H1 (cell line): ENCODE results near the gene SNAI1. TPM values are rescaled to one million over a fixed set of nuclear protein-coding genes. Genes with fewer than 3 reads are reported as not detected.

Experiments
- CTCF ChIA-PET: fragments of 300-600 bp; sonication (Branson Sonifier 250); formaldehyde crosslinking; loops from one replicate; lab custom pipeline; 2021; ENCODE audit not compliant: partially characterized antibody; lab: Charles Lee
- POLR2A ChIA-PET: fragments of 300-600 bp; sonication (Branson Sonifier 250); formaldehyde crosslinking; loops from one replicate; lab custom pipeline; 2021; ENCODE audit warnings: inconsistent platforms; ENCODE audit not compliant: partially characterized antibody; lab: Charles Lee
- DNase-seq, 2 experiments: peaks; one replicate each; pipeline versions ENCODE4 v3.0.0 to v3.0.0-alpha.2; 2010 to 2022; ENCODE audit warnings: low spot score in 2 of 2, low read depth in 1 of 2, mixed read lengths in 1 of 2
- FAIRE-seq: peaks from 2 replicates; lab custom pipeline; 2011; peaks lifted over from hg19 to GRCh38; lab: Jason Lieb, UNC
- H2AFZ ChIP-seq: 2 replicates; pipeline ENCODE4 v1.8.1; 2012; ENCODE audit warnings: low read length, inconsistent platforms
- H2AK5ac ChIP-seq: 2 replicates; pipeline ENCODE4 v1.6.1; 2013; ENCODE audit warnings: low read depth, low read length
- H2BK120ac ChIP-seq: replicated peaks from 2 replicates; pipeline ENCODE3; 2013; ENCODE audit warnings: low read depth, low read length, inconsistent platforms
- H2BK12ac ChIP-seq: 2 replicates; pipeline ENCODE4 v1.6.1; 2013; ENCODE audit warnings: low read depth, low read length
- H2BK15ac ChIP-seq: 2 replicates; pipeline ENCODE4 v1.6.1; 2013; ENCODE audit warnings: low read length
- H2BK20ac ChIP-seq: 2 replicates; pipeline ENCODE4 v1.6.1; 2013; ENCODE audit warnings: low read length
- H2BK5ac ChIP-seq: 2 replicates; pipeline ENCODE4 v1.6.1; 2013; ENCODE audit warnings: low read depth, low read length
- H3K14ac ChIP-seq: 2 replicates; pipeline ENCODE4 v1.6.1; 2013; ENCODE audit warnings: inconsistent platforms; ENCODE audit not compliant: insufficient read length
- H3K18ac ChIP-seq: 2 replicates; pipeline ENCODE4 v1.6.1; 2013; ENCODE audit warnings: low read length; ENCODE audit errors: extremely low read depth
- H3K23ac ChIP-seq: 2 replicates; pipeline ENCODE4 v1.6.1; 2013; ENCODE audit warnings: inconsistent platforms; ENCODE audit not compliant: insufficient read length
- H3K23me2 ChIP-seq: 2 replicates; pipeline ENCODE4 v1.6.1; 2013; ENCODE audit warnings: low read depth, low read length
- H3K27ac ChIP-seq: 2 replicates; pipeline ENCODE4 v1.6.1; 2011; ENCODE audit warnings: low read depth, low read length, inconsistent platforms
- H3K27me3 ChIP-seq, 4 experiments: replicated peaks in 1 of 4; 1 replicate in 1 of 4; 2 replicates in 3 of 4; pipeline versions ENCODE4 v1.6.1 to v1.8.1; 2011 to 2013; ENCODE audit warnings: low read length in 3 of 4, mild to moderate bottlenecking in 3 of 4, inconsistent platforms in 2 of 4, mixed read lengths in 2 of 4, moderate library complexity in 1 of 4; ENCODE audit not compliant: control insufficient read depth in 3 of 4, insufficient read depth in 3 of 4; ENCODE audit errors: extremely low read depth in 1 of 4
- H3K36me3 ChIP-seq, 4 experiments: 2 replicates each; pipeline versions ENCODE4 v1.6.1 to v1.8.1; 2011 to 2013; ENCODE audit warnings: mild to moderate bottlenecking in 4 of 4, low read length in 3 of 4, moderate library complexity in 2 of 4, control low read depth in 1 of 4, inconsistent platforms in 1 of 4; ENCODE audit not compliant: insufficient read depth in 4 of 4, control insufficient read depth in 2 of 4
- H3K4ac ChIP-seq: replicated peaks from 2 replicates; pipeline ENCODE3; 2013; ENCODE audit warnings: low read length, low read depth, mixed read lengths, inconsistent platforms; ENCODE audit not compliant: insufficient read length
- H3K4me1 ChIP-seq, 4 experiments: replicated peaks in 1 of 4; 1 replicate in 1 of 4; 2 replicates in 3 of 4; pipeline versions ENCODE4 v1.6.1 to v1.8.1; 2011 to 2013; ENCODE audit warnings: low read length in 3 of 4, inconsistent platforms in 2 of 4, mixed read lengths in 1 of 4; ENCODE audit not compliant: insufficient read depth in 4 of 4, control insufficient read depth in 3 of 4
- H3K4me2 ChIP-seq, 2 experiments: 2 replicates each; pipeline versions ENCODE4 v1.6.1 to v1.8.1; 2011 to 2013; ENCODE audit warnings: low read depth in 2 of 2, low read length in 2 of 2, control low read depth in 1 of 2, inconsistent platforms in 1 of 2, mild to moderate bottlenecking in 1 of 2; ENCODE audit not compliant: insufficient read depth in 1 of 2
- H3K4me3 ChIP-seq, 4 experiments: fragments of 200-600, 300-600 bp in 1 of 4; sonication (generic), shearing (Covaris generic), sonication (Bioruptor Twin) in 1 of 4; 2 replicates each; pipeline versions ENCODE4 v1.5.1 to v1.8.1; 2011 to 2016; ENCODE audit warnings: low read length in 4 of 4, low read depth in 3 of 4, control low read depth in 2 of 4, inconsistent platforms in 2 of 4, mild to moderate bottlenecking in 2 of 4, mixed read lengths in 1 of 4, moderate library complexity in 1 of 4; ENCODE audit not compliant: insufficient read depth in 2 of 4; ENCODE audit errors: extremely low read depth in 1 of 4
- H3K56ac ChIP-seq: replicated peaks from 2 replicates; pipeline ENCODE3; 2013; ENCODE audit warnings: low read depth, mild to moderate bottlenecking, mixed read lengths, low read length, inconsistent platforms; ENCODE audit not compliant: insufficient read length
- H3K79me1 ChIP-seq: 2 replicates; pipeline ENCODE4 v1.6.1; 2013; ENCODE audit warnings: low read depth, low read length, control low read depth
- H3K79me2 ChIP-seq, 2 experiments: 2 replicates each; pipeline versions ENCODE4 v1.6.1 to v1.8.1; 2012 to 2013; ENCODE audit warnings: low read length in 2 of 2, mild to moderate bottlenecking in 2 of 2, inconsistent platforms in 1 of 2; ENCODE audit not compliant: insufficient read depth in 2 of 2, control insufficient read depth in 1 of 2
- H3K9ac ChIP-seq, 4 experiments: replicated peaks in 1 of 4; 1 replicate in 1 of 4; 2 replicates in 3 of 4; pipeline versions ENCODE4 v1.6.1 to v1.8.1; 2011 to 2013; ENCODE audit warnings: low read depth in 3 of 4, low read length in 3 of 4, control low read depth in 2 of 4, mild to moderate bottlenecking in 2 of 4, moderate library complexity in 2 of 4, inconsistent platforms in 1 of 4; ENCODE audit errors: extremely low read depth in 1 of 4
- H3K9me3 ChIP-seq, 2 experiments: 2 replicates each; pipeline versions ENCODE4 v1.6.1 to v1.8.1; 2012 to 2013; ENCODE audit warnings: mild to moderate bottlenecking in 2 of 2, moderate library complexity in 2 of 2, control low read depth in 1 of 2, inconsistent platforms in 1 of 2, low read depth in 1 of 2, low read length in 1 of 2, mixed read lengths in 1 of 2; ENCODE audit not compliant: insufficient read depth in 2 of 2
- H4K20me1 ChIP-seq, 2 experiments: replicated peaks in 1 of 2; 2 replicates each; pipeline versions ENCODE3 to v1.8.1; 2011 to 2013; ENCODE audit warnings: inconsistent platforms in 2 of 2, low read length in 2 of 2, mild to moderate bottlenecking in 1 of 2; ENCODE audit not compliant: insufficient read depth in 2 of 2, control insufficient read depth in 1 of 2
- H4K5ac ChIP-seq: 2 replicates; pipeline ENCODE4 v1.6.1; 2013; ENCODE audit warnings: low read length, low read depth, mixed read lengths, inconsistent platforms; ENCODE audit not compliant: insufficient read length
- H4K8ac ChIP-seq: 2 replicates; pipeline ENCODE4 v1.8.0; 2013; ENCODE audit warnings: mild to moderate bottlenecking, moderate library complexity, low read length, inconsistent platforms; ENCODE audit not compliant: insufficient read depth; ENCODE audit errors: extremely low read depth
- H4K91ac ChIP-seq: replicated peaks from 2 replicates; pipeline ENCODE3; 2013; ENCODE audit warnings: low read length, mixed read lengths, inconsistent platforms; ENCODE audit not compliant: insufficient read length
- CEBPB ChIP-seq: IDR thresholded peaks from 2 replicates; pipeline ENCODE4 v1.6.1; 2012; ENCODE audit warnings: low read depth, low read length
- EGR1 ChIP-seq: IDR thresholded peaks from 2 replicates; pipeline ENCODE4 v1.6.1; 2011; ENCODE audit warnings: low read depth, low read length, borderline replicate concordance
- KDM4A ChIP-seq: IDR thresholded peaks from one replicate; pipeline ENCODE4 v1.7.1; 2012; ENCODE audit warnings: low read depth, mild to moderate bottlenecking, moderate library complexity, low read length, inconsistent platforms; ENCODE audit not compliant: severe bottlenecking
- RXRA ChIP-seq: IDR thresholded peaks from 2 replicates; pipeline ENCODE4 v1.6.1; 2011; ENCODE audit warnings: low read depth, mild to moderate bottlenecking, low read length, moderate library complexity; ENCODE audit not compliant: insufficient read depth
- TAF7 ChIP-seq: optimal IDR thresholded peaks from 2 replicates; pipeline ENCODE3; 2011; ENCODE audit warnings: low read depth, mild to moderate bottlenecking, inconsistent platforms, low read length, moderate library complexity, borderline replicate concordance
- ZNF274 ChIP-seq: IDR thresholded peaks from 2 replicates; pipeline ENCODE4 v1.7.0; 2012; ENCODE audit warnings: low read length, borderline replicate concordance; ENCODE audit errors: extremely low read depth
- WGBS, 2 experiments: shearing (Covaris generic) in 1 of 2; methylation state at CpG; one replicate each; pipeline versions ENCODE4 v1.1.6 to v1.1.7; 2013 to 2015; ENCODE audit warnings: low lambda C conversion rate in 2 of 2, mixed read lengths in 2 of 2, inconsistent platforms in 1 of 2, low coverage in 1 of 2, missing lambda C conversion rate in 1 of 2; ENCODE audit not compliant: insufficient replicate concordance in 2 of 2, insufficient coverage in 1 of 2, insufficient read length in 1 of 2; ENCODE audit errors: extremely low coverage in 1 of 2, missing lambda C conversion rate in 1 of 2; 5-methylcytosine and 5-hydroxymethylcytosine counted together
- polyA plus RNA-seq, 7 experiments: library from polyadenylated mRNA; depleted of rRNA in 3 of 7; stranded (reverse) in 5 of 7; unstranded in 2 of 7; fragments of >200 nt in 5 of 7; fragments of 200-250 nt in 2 of 7; gene quantifications; 1 replicate in 5 of 7; 2 replicates in 1 of 7; 4 replicates in 1 of 7; pipeline versions ENCODE4 v1.2.1 to v1.2.3, GENCODE V29; 2011 to 2013; ENCODE audit warnings: missing spikeins in 2 of 7, mixed read lengths in 2 of 7
- total RNA-seq: library from RNA; stranded (reverse); fragmentation: NEBNext Ultra II Directional; extraction: Animal tissue kit (Norgen Biotek cat#: 25700); gene quantifications from 2 replicates; pipeline ENCODE4 v1.2.1, GENCODE V29; 2021
- TF ChIP-seq, protein P1 (sequence below): IDR thresholded peaks from 2 replicates; pipeline ENCODE4 v1.6.1; 2012; ENCODE audit warnings: inconsistent platforms

The SNAI1 gene
- total and polyA plus RNA-seq, 2 of the 8 experiments (the other 6 are each of a cell fraction or from before 2014, with no cell fraction given) = 6.5 to 8.0 TPM

DNA sequence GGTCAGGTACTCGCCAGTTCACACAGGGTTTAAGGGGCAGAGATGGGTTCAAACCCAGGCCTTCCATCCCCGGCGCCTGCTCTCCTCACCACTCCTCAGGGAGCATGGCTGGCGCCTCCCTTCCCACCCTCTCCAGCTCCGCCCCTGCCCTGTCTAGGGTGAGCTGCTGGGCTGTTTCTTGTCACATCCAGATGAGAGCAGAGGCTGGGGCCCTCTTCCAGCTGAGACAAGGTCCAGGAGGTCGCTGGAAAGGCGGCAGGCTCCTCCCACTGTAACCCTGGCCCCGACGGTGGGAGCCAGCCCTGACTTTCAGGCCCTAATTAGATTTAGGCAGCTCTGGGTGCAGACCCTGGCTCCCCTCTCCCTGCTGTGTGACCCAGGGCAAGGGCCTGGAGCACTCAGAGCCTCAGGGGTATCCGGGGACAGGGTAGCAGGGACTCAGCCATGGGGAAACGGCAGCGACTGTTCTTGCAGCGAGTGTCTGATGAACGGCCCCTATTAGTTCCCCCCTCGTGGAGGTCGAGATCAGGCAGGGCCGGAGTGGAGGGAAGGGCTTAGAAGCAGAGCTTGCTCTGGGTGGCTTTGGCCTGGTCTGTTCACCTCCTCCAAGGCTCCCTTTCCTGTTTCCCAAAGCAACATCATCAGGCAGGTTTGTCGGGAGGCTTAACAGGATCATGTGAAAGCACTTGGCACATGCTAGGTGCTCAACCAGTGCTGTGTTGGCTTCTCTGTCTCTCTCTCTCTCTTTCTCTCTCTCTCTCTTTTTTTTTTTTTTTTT is 33.4 kb downstream of the SNAI1 start:
- Histone ChIP-seq H3K4ac (no peak overlapping the region), H2BK120ac (no peak overlapping the region), H3K36me3 (no peaks in the 10 kb centered on the region), H3K27me3 (peaks cover 0 to 3% (median 1%) of the 10 kb centered on the region in 4 experiments; a peak in 1 of 7 replicates), H3K4me1 (peaks cover 0 to 14% (median 11%) of the 10 kb centered on the region in 4 experiments; a peak in 6 of 7 replicates), H3K56ac (no peak overlapping the region), H3K4me2 (no peak overlapping the region; a peak in 1 of 4 replicates), H4K20me1 (no peaks in the 10 kb centered on the region), H3K79me1 (no peaks in the 10 kb centered on the region), H2BK15ac (0 out of 2 replicates have a peak overlapping the region, but pooled peaks have one; percentile 61), H2BK5ac (no peak overlapping the region), H3K27ac (no peak overlapping the region), H2AFZ (peak overlapping the region; percentile 86; the same call in 1 of the 2 replicates), H4K5ac (no peak overlapping the region), H2AK5ac (no peak overlapping the region), H2BK20ac (0 out of 2 replicates have a peak overlapping the region, but pooled peaks have one; percentile 67), H3K23me2 (no peaks in the 10 kb centered on the region), H3K23ac (no peak overlapping the region), H3K9ac (no peak overlapping the region), H3K9me3 (no peaks in the 10 kb centered on the region), H4K91ac (no peak overlapping the region), H3K4me3 (no peak overlapping the region), H3K14ac (no peak overlapping the region), H2BK12ac (no peak overlapping the region), H3K79me2 (no peaks in the 10 kb centered on the region), H4K8ac (no peak overlapping the region; the same call in 1 of the 2 replicates), H3K18ac (no peak overlapping the region; the same call in 1 of the 2 replicates)
- TF ChIP-seq ZNF274 (no peak), RXRA (no peak), KDM4A (no peak), EGR1 (no peak), CEBPB (no peak), TAF7 (no peak)
- TF ChIP-seq, protein P1, sequence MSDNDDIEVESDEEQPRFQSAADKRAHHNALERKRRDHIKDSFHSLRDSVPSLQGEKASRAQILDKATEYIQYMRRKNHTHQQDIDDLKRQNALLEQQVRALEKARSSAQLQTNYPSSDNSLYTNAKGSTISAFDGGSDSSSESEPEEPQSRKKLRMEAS = no peak
- WGBS, 2 experiments = 78% methylated on average over 13 of the region's 18 CpGs; no CpG with 5 or more reads in 1 of the 2 experiments
- ChIA-PET POLR2A (interaction anchor here (0.7 to 13.6 kb wide), 4 partner anchors 11 to 31 kb away, joined by 4 to 183 read pairs (median 4); partner anchors contain the start of gene SNAI1), CTCF (interaction anchor here (0.7 to 1.6 kb wide), 7 partner anchors 10 to 56 kb away, joined by 3 to 4 read pairs (median 4); no protein-coding TSS in a partner anchor)
- FAIRE-seq (no peak), DNase-seq (no peak)
